Fibroblast of upper back skin (primary cell): Measurements from ENCODE around the gene NUDT14.

Experiments used
- DNase-seq: peaks from one replicate; pipeline ENCODE4 v3.0.0-alpha.2; 2013

NUDT14 gene

DNA sequence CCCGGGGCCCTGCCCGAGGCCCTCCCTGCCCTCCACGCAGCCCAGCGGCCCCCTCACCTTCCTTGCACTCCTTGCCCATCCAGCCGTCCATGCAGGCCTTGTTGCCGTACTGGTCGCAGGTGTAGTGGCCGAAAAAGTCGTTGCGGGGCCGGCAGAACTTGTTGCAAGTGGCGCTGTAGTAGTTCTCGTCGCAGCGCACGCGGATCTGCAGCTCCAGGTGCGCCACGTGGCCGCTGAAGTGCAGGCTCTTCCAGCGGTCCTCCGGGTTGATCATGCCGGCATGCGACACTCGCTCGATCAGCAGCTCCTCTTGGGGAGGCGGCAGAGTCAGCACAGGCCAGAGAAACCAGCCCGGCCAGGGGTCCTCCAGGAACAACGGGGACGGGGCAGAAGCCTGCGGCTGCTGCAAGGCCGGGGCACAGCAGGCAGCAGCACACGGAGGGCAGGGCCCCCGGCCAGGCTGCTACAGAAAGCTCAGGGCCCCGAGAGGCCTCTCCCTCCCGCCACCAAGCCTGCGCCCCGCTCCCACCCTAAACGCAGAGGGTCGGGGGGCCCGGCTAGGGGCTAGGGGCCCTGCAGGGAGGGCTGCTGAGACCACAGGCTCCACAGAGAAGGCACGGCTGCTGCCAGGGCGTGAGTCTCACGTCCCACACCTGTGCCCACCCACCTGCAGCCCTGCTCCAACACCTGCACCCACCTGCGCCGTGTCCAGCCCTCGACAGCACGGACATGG lies 25.3 kb downstream of the NUDT14 start:
- DNase-seq = no peak

DNA sequence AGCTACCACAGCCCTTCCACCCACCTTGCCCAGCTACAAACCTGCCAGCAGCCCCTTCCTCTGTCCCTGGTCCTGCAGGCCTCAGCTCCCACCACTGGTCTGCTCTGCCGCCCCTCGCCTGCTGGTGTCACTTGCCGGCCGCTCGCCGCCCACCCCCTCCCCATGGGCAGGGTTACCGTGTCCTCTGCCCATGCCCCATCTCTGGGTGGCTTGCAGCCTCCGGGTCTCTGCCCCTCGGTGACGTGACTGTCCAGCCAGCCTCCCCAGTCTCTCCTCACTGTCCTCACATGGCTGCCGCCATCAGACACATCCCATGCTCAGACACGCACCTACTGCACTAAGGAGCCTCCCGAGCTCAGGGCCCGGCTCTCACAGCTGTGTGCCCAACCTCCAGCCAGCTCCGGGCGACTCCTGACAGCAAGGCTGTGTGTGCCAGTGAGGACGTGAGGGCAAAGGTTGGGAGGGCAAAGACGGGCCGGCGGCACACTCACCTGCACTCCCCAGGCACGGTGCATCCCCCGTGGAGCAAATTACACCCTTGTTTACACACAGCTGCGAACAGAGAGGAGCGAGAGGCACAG lies 26.0 kb downstream of the NUDT14 start:
- no peak for DNase-seq

DNA sequence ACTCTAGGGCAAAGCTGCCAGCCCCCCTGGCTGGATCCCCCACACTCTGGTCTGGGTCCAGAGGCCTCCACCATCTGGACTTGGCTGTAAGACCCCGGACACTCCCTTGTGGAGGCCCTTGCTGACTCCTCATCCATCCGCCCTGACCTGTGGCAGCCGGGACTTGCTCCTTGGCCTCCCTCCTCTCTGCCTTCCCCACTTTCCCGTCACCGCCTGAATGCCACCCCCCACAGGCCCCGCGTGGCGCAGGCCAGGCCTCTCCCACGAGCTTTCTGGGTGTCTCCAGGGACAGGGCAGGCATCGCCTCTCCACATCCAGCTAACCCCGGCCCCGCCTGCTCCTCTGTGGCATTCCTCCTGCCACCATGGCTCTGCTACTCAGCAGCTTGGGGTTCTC lies 26.6 kb downstream of the NUDT14 start:
- DNase-seq = no peak

- DNase-seq = no peak
Observed at GRCh38 chr14:105153739-105154475, 27.2 kb downstream of the NUDT14 start.

- DNase-seq = no peak
Observed at GRCh38 chr14:105153331-105153731, 27.8 kb downstream of the NUDT14 start.

DNA sequence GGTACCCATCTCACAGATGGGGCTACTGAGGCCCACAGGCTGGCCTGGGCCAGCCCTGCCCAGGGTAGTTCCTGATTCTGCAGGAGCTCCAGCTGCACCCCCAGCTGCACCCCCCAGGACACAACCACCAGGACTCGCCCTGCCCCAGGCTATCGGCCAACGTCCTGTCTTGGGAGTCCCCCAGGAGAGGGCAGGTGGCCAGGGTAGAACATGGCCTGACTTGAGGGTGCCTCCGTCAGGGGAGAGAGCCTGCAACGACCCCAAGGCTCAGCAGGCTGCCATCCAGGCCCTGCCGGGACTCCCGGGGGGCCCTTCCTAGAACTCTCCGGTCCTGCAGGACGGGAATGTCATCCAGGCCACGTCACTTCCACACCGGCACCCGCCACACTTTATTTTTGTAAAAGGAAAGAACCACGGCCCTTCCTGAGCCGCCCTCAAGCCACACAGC lies 28.3 kb downstream of the NUDT14 start:
- no peak for DNase-seq

- no peak for DNase-seq
Observed at GRCh38 chr14:105151838-105152793, 29.0 kb downstream of the NUDT14 start.

DNA sequence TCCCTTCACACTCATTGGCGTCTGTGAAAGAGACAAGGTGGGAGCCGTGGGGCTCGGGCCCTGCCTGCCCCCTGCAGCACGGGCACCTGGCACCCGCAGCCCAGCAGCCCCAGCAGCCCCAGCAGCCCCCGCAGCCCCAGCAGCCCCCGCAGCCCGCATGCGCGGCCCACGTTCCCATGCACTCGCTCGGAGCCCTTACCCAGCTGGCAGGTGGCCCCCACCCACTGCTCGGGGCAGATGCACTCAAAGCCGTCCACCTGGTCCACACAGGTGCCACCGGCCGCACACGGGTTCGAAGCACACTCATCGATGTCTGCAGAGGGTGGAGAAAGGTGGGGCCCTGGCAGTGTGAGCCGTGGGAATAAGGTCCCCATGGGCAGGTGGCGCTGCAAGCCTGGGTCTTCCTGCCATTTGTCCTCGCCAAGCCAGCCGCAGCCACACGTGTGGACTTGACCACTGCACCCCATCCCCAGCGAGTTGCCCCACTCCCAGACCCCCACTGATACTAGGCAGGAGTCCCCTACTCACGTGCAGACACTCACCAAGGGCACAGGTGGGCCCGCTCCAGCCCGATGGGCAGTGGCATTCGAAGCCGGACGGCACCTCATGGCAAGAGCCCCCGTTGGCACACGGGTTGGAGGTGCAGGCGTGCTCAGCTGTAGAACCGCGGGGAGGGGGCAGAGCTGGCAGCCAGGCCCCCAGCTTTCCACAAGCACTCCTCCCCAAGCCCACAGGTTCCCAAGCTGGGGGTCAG lies 29.9 kb downstream of the NUDT14 start:
- no peak for DNase-seq

DNA sequence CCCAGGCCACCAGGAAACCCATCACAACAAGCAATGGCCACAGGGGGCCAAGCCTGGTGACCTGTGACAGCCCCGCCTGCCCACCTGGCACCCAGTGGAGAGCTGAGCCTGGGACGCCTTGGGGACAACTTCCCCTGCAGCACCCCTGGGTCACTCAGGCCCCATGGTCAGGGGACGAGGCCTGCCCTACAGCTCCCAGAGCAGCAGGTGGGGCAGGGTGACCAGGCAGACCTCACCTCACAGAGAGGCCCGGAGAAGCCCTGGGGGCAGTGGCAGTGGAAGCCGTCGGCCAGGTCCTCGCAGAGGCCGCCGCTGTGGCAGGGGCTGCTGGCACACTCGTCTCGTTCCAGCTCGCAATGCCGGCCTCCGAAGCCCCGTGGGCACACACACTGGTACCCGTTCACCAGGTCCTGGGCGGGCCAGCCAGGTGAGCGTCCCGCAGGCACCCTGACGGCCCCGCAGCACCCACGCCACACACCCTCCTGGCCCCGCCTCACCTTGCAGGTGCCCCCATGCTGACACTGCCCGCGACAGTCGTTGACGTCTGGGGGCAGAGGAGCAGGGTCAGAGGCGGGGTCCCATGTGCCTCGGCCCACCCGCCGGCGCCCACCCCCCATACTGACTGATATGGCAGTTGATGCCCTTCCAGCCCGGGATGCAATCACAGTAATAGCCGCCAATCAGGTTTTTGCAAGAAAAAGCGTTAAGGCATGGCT lies 30.6 kb downstream of the NUDT14 start:
- no peak for DNase-seq

- DNase-seq = no peak
Observed at GRCh38 chr14:105150026-105150367, 31.1 kb downstream of the NUDT14 start.

- no peak for DNase-seq
Observed at GRCh38 chr14:105149146-105149781, 31.8 kb downstream of the NUDT14 start.

- DNase-seq = no peak
Observed at GRCh38 chr14:105148604-105149145, 32.4 kb downstream of the NUDT14 start.

- DNase-seq = no peak
Observed at GRCh38 chr14:105147671-105148603, 33.2 kb downstream of the NUDT14 start.

- DNase-seq = no peak
Observed at GRCh38 chr14:105146976-105147635, 34.0 kb downstream of the NUDT14 start.

GRCh38 chr14:105146181-105146975 lies 34.7 kb downstream of the NUDT14 start:
- no peak for DNase-seq

GRCh38 chr14:105145381-105146180 lies 35.5 kb downstream of the NUDT14 start:
- DNase-seq = no peak
